ENCODE data around the gene CFAP69. TPM values are rescaled to one million over a fixed set of nuclear protein-coding genes. Genes with fewer than 3 reads are reported as not detected.

The CFAP69 gene
- total and polyA plus RNA-seq, 5 experiments from 2014 or later: 0.39 to 0.77 TPM; not detected in 3

- H3K27me3 Mint-ChIP-seq: peaks cover 0 to 6% (median 2%) of the 10 kb centered on the region in 5 donors
- POLR2A ChIA-PET: no interaction called here
- ATAC-seq (peak; percentile 53 to 63), DNase-seq (peak in 1 of 10 donors; percentile 7)
- H3K36me3 Mint-ChIP-seq: peaks cover 0 to 2% (median 0%) of the 10 kb centered on the region in 3 donors
- H3K4me3 Mint-ChIP-seq: no peak overlapping the region
- H3K4me1 Mint-ChIP-seq: no peaks in the 10 kb centered on the region
- H3K9me3 Mint-ChIP-seq: peaks cover 0 to 3% (median under 1%) of the 10 kb centered on the region in 9 donors
- H3K27ac Mint-ChIP-seq: no peak overlapping the region
These were observed 53.4 kb downstream of the CFAP69 start for GRCh38 chr7:90298145-90299038.

- Mint-ChIP-seq H3K9me3 (no peaks in the 10 kb centered on the region), H3K27me3 (peaks cover 0 to 9% (median 0%) of the 10 kb centered on the region in 5 donors), H3K4me3 (no peak overlapping the region), H3K36me3 (no peaks in the 10 kb centered on the region), H3K4me1 (no peaks in the 10 kb centered on the region), H3K27ac (no peak overlapping the region)
- no peak for DNase-seq
- no peak for ATAC-seq
- POLR2A ChIA-PET: no interaction called here
These were observed 58.3 kb downstream of the CFAP69 start for GRCh38 chr7:90303241-90303640.

- ATAC-seq: no peak
- no peak overlapping the region for H3K27ac Mint-ChIP-seq
- H3K4me3 Mint-ChIP-seq: no peak overlapping the region
- POLR2A ChIA-PET: no interaction called here
- DNase-seq: no peak
- no peaks in the 10 kb centered on the region for H3K4me1 Mint-ChIP-seq
- no peaks in the 10 kb centered on the region for H3K36me3 Mint-ChIP-seq
- peaks cover 8 to 15% (median 13%) of the 10 kb centered on the region in 5 donors for H3K27me3 Mint-ChIP-seq
- no peaks in the 10 kb centered on the region for H3K9me3 Mint-ChIP-seq
These were observed 64.9 kb downstream of the CFAP69 start for GRCh38 chr7:90309872-90310271.

- no peak overlapping the region for H3K27ac Mint-ChIP-seq
- DNase-seq (no peak), ATAC-seq (no peak)
- no peaks in the 10 kb centered on the region for H3K4me1 Mint-ChIP-seq
- POLR2A ChIA-PET: no interaction called here
- H3K4me3 Mint-ChIP-seq: no peak overlapping the region
- H3K36me3 Mint-ChIP-seq: no peaks in the 10 kb centered on the region
- H3K9me3 Mint-ChIP-seq: no peaks in the 10 kb centered on the region
- H3K27me3 Mint-ChIP-seq: peaks cover 13 to 24% (median 19%) of the 10 kb centered on the region in 5 donors
These were observed 66.2 kb downstream of the CFAP69 start for GRCh38 chr7:90311175-90311574.

GRCh38 chr7:90312745-90313144 is 67.8 kb downstream of the CFAP69 start:
- H3K27ac Mint-ChIP-seq: no peak overlapping the region
- POLR2A ChIA-PET: no interaction called here
- DNase-seq: peak in 2 of 10 donors; percentile 6 to 10

GRCh38 chr7:90313907-90314306 is 68.9 kb downstream of the CFAP69 start:
- DNase-seq: no peak
- Mint-ChIP-seq H3K27me3 (peaks cover 13 to 42% (median 24%) of the 10 kb centered on the region in 5 donors), H3K36me3 (no peaks in the 10 kb centered on the region), H3K4me3 (no peak overlapping the region), H3K4me1 (no peaks in the 10 kb centered on the region), H3K9me3 (no peaks in the 10 kb centered on the region), H3K27ac (no peak overlapping the region)
- POLR2A ChIA-PET: no interaction called here
- ATAC-seq: no peak

More at GRCh38 chr7:90312745-90313144, 67.8 kb downstream of the CFAP69 start:
- Mint-ChIP-seq H3K4me3 (no peak overlapping the region), H3K27me3 (peaks cover 13 to 35% (median 21%) of the 10 kb centered on the region in 5 donors), H3K4me1 (no peaks in the 10 kb centered on the region), H3K36me3 (no peaks in the 10 kb centered on the region), H3K9me3 (no peaks in the 10 kb centered on the region)
- no peak for ATAC-seq

- Mint-ChIP-seq H3K27ac (no peak overlapping the region), H3K36me3 (peaks cover 0 to 7% (median 0%) of the 10 kb centered on the region in 3 donors), H3K27me3 (peaks cover 34 to 74% (median 44%) of the 10 kb centered on the region in 5 donors), H3K4me3 (peak overlapping the region in 5 of 10 donors; percentile 2 to 65 (median 40)), H3K9me3 (no peaks in the 10 kb centered on the region), H3K4me1 (peaks cover 4 to 15% (median 8%) of the 10 kb centered on the region in 4 donors)
- no peak for ATAC-seq
- no peak for DNase-seq
- POLR2A ChIA-PET: no interaction called here
These were observed 75.0 kb downstream of the CFAP69 start for GRCh38 chr7:90320014-90320413.

- H3K4me1 Mint-ChIP-seq: peaks cover 4 to 15% (median 8%) of the 10 kb centered on the region in 4 donors
- DNase-seq (no peak), ATAC-seq (no peak)
- H3K4me3 Mint-ChIP-seq: peak overlapping the region in 7 of 10 donors; percentile 8 to 65 (median 40)
- POLR2A ChIA-PET: no interaction called here
- no peaks in the 10 kb centered on the region for H3K9me3 Mint-ChIP-seq
- peaks cover 30 to 70% (median 40%) of the 10 kb centered on the region in 5 donors for H3K27me3 Mint-ChIP-seq
- peaks cover 0 to 7% (median 0%) of the 10 kb centered on the region in 3 donors for H3K36me3 Mint-ChIP-seq
- no peak overlapping the region for H3K27ac Mint-ChIP-seq
These were observed 75.4 kb downstream of the CFAP69 start for GRCh38 chr7:90320418-90320800.

- no peaks in the 10 kb centered on the region for H3K9me3 Mint-ChIP-seq
- DNase-seq: no peak
- H3K4me3 Mint-ChIP-seq: peak within 1 kb of the TSS in 7 of 10 donors; percentile 8 to 65 (median 46)
- POLR2A ChIA-PET: no interaction called here
- ATAC-seq: peak in 1 of 2 donors; percentile 49
- no peak within 1 kb of the TSS for H3K27ac Mint-ChIP-seq
- H3K27me3 Mint-ChIP-seq: peaks cover 29 to 66% (median 41%) of the 10 kb centered on the region in 5 donors
- H3K4me1 Mint-ChIP-seq: peaks cover 4 to 15% (median 8%) of the 10 kb centered on the region in 4 donors
- H3K36me3 Mint-ChIP-seq: peaks cover 0 to 7% (median 0%) of the 10 kb centered on the region in 3 donors
These were observed 76.0 kb downstream of the CFAP69 start, which contains the start of gene FAM237B for GRCh38 chr7:90320801-90321494. Gene FAM237B, minus strand, starts transcription at chr7:90321304. Its CDS starts 1,556 bp downstream, at chr7:90319748.

GRCh38 chr7:90322837-90323236 is 77.9 kb downstream of the CFAP69 start:
- no peak for DNase-seq
- Mint-ChIP-seq H3K9me3 (no peaks in the 10 kb centered on the region), H3K4me3 (no peak overlapping the region), H3K27me3 (peaks cover 29 to 52% (median 41%) of the 10 kb centered on the region in 5 donors), H3K27ac (no peak overlapping the region), H3K4me1 (peaks cover 4 to 15% (median 8%) of the 10 kb centered on the region in 4 donors), H3K36me3 (peaks cover 0 to 7% (median 0%) of the 10 kb centered on the region in 3 donors)
- ATAC-seq: no peak
- POLR2A ChIA-PET: no interaction called here

- POLR2A ChIA-PET: no interaction called here
- H3K4me3 Mint-ChIP-seq: no peak overlapping the region
- no peaks in the 10 kb centered on the region for H3K9me3 Mint-ChIP-seq
- H3K4me1 Mint-ChIP-seq: peaks cover 1 to 5% (median 2%) of the 10 kb centered on the region in 4 donors
- no peaks in the 10 kb centered on the region for H3K36me3 Mint-ChIP-seq
- ATAC-seq (no peak), DNase-seq (no peak)
- H3K27ac Mint-ChIP-seq: no peak overlapping the region
- peaks cover 14 to 30% (median 20%) of the 10 kb centered on the region in 5 donors for H3K27me3 Mint-ChIP-seq
These were observed 81.5 kb downstream of the CFAP69 start for GRCh38 chr7:90326500-90326899.

GRCh38 chr7:90334193-90334843 is 89.3 kb downstream of the CFAP69 start:
- ATAC-seq (no peak), DNase-seq (no peak)
- Mint-ChIP-seq H3K27me3 (peaks cover 0 to 17% (median 8%) of the 10 kb centered on the region in 5 donors), H3K4me1 (no peaks in the 10 kb centered on the region), H3K36me3 (no peaks in the 10 kb centered on the region), H3K9me3 (no peaks in the 10 kb centered on the region), H3K27ac (peak overlapping the region in 1 of 10 donors; percentile 28), H3K4me3 (no peak overlapping the region)
- POLR2A ChIA-PET: no interaction called here

All from naive thymus-derived CD8-positive, alpha-beta T cell (primary cell).